Activated naive CD8-positive, alpha-beta T cell treated with anti-CD3 and anti-CD28 coated beads for 36 hours (primary cell): ENCODE measurements around the gene EID2B. TPM values are rescaled to one million over a fixed set of nuclear protein-coding genes. Genes with fewer than 3 reads are reported as not detected.

Source experiments
- DNase-seq: peaks from one replicate; pipeline ENCODE4 v3.0.0; 2021
- H3K27ac Mint-ChIP-seq: one replicate; pipeline ENCODE4 v1.8.0; 2022; ENCODE audit warnings: mild to moderate bottlenecking, moderate library complexity, mixed read lengths
- H3K27me3 Mint-ChIP-seq: one replicate; pipeline ENCODE4 v1.8.0; 2022; ENCODE audit warnings: mild to moderate bottlenecking, mixed read lengths
- H3K36me3 Mint-ChIP-seq: one replicate; pipeline ENCODE4 v1.8.0; 2021; ENCODE audit warnings: mild to moderate bottlenecking, mixed read lengths
- H3K4me1 Mint-ChIP-seq: one replicate; pipeline ENCODE4 v1.8.0; 2021; ENCODE audit warnings: mixed read lengths
- H3K4me3 Mint-ChIP-seq: one replicate; pipeline ENCODE4 v1.8.0; 2022; ENCODE audit warnings: mild to moderate bottlenecking, moderate library complexity, mixed read lengths
- H3K9me3 Mint-ChIP-seq: one replicate; pipeline ENCODE4 v1.8.0; 2022; ENCODE audit warnings: mixed read lengths
- total RNA-seq, 2 experiments: library from RNA; stranded (reverse); gene quantifications; one replicate each; pipeline ENCODE4 v1.2.3, GENCODE V29; 2021

EID2B gene
- total RNA-seq, 2 experiments from 2014 or later, result 2.4 to 2.7 TPM

DNA sequence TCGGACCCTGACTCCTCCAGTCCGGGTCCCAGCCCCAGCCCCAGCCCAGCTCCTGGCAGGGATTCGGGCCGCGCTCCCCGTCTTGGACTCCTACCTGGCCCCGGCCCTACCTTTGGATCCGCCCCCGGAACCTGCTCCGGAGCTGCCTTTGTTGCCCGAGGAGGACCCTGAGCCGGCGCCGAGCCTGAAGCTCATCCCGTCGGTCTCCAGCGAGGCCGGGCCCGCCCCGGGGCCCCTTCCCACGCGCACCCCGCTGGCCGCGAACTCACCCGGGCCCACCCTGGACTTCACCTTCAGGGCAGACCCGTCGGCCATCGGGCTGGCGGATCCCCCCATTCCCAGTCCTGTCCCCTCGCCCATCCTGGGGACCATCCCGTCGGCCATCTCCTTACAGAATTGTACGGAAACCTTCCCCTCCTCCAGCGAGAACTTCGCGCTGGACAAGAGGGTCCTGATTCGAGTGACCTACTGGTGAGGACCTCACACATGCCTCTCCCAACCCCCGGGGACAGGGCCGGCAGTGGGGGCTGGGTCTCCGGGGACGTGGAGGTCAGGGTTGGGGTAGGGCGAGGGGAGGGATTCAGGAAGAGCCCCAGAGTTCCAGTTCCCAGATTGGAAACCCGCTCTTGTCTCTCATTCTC lies 17.0 kb downstream of the EID2B start:
- Mint-ChIP-seq H3K4me3 (peak overlapping the region; percentile 63), H3K36me3 (peaks cover 1% of the 10 kb centered on the region), H3K4me1 (peaks cover 12% of the 10 kb centered on the region), H3K27ac (no peak overlapping the region), H3K27me3 (peaks cover 54% of the 10 kb centered on the region), H3K9me3 (no peaks in the 10 kb centered on the region)
- DNase-seq, result peak; percentile 16

DNA sequence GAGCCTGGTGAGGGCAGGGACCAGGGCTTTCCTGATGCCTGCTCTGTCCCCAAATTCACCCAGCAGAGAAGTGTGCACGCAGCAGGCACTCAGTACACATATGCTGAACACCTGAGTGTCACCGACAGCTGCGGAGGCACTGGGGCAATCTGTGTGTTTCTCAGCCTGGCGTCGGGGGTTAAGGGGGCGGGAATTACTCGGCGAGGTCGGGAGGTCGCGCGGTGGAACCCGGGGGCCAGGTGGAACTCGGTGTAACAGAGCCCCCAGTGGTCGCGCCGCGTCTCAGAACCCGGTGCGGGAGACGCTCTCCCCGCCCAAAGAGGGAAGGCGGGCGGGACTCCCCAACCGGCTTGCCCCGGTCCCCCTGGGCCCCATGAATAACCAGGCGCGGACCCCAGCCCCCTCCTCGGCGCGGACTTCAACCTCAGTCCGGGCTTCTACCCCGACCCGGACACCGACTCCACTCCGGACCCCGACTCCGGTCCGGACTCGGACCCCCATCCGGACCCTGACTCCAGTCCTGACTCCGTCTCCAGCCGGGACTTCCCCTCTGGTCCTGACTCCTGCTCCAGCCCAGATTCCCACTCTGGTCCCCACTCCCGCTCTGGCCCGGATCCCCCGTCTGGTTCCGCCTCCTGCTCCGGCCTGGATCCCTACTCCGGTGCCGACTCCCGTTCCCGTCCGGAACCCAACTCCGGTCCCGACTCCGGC lies 17.7 kb downstream of the EID2B start, which contains the start of gene SELENOV:
Gene SELENOV (plus strand): TSS at position 300 of the 711 bp plus-strand sequence. CDS start 74 bp downstream, at position 374.
- DNase-seq, result peak; percentile 39

DNA sequence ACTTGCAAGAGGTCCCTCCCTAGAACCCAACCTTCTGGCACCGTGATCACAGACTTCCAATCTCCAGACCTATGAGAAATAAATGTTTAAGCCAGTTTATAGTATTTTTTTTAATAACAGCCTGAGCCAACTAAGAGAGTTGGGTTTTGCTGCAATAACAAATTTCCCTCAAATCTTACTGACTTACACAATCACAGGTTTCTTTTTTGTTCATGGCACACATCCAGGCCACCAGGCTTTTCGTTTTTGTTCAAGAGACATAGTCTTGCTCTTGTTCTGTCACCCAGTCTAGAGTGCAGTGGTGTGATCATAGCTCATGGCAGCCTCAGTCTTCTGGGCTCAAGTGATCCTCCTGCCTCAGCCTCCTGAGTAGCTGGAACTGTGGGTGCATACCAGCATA lies 19.7 kb downstream of the EID2B start:
- H3K36me3 Mint-ChIP-seq, result peaks cover 1% of the 10 kb centered on the region
- no peak overlapping the region for H3K27ac Mint-ChIP-seq
- no peak overlapping the region for H3K4me3 Mint-ChIP-seq
- no peaks in the 10 kb centered on the region for H3K9me3 Mint-ChIP-seq
- H3K4me1 Mint-ChIP-seq, result peaks cover 20% of the 10 kb centered on the region
- H3K27me3 Mint-ChIP-seq, result peaks cover 63% of the 10 kb centered on the region
- DNase-seq, result no peak

More for the DNA sequence above, 17.7 kb downstream of the EID2B start, which contains the start of gene SELENOV:
- Mint-ChIP-seq H3K36me3 (peaks cover 1% of the 10 kb centered on the region), H3K9me3 (no peaks in the 10 kb centered on the region), H3K27ac (no peak within 1 kb of the TSS), H3K27me3 (peaks cover 54% of the 10 kb centered on the region), H3K4me1 (peaks cover 16% of the 10 kb centered on the region), H3K4me3 (peak within 1 kb of the TSS; percentile 81)

DNA sequence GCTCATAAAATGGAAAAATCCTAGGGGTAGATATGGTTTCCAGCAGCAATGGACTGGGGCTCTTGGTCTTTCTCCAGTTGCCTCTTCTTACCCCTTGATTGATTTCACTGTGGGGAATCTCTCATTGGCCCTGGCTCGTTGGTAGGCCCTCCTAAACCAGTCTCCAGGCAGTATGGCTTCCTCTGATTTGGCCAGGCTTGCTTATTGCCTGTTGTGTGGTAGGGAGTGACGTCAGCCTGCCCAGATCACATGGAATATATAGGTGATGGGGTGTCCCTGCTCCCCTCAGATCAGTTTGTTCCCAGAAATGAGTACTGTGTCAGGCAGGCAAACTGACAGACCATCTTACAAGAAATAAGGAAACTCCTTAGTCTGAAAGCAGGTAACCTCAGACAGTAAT lies 23.4 kb downstream of the EID2B start:
- Mint-ChIP-seq H3K4me3 (no peak overlapping the region), H3K27ac (no peak overlapping the region), H3K9me3 (peaks cover 5% of the 10 kb centered on the region), H3K36me3 (peaks cover 1% of the 10 kb centered on the region), H3K4me1 (peaks cover 17% of the 10 kb centered on the region), H3K27me3 (peaks cover 59% of the 10 kb centered on the region)
- DNase-seq, result no peak

DNA sequence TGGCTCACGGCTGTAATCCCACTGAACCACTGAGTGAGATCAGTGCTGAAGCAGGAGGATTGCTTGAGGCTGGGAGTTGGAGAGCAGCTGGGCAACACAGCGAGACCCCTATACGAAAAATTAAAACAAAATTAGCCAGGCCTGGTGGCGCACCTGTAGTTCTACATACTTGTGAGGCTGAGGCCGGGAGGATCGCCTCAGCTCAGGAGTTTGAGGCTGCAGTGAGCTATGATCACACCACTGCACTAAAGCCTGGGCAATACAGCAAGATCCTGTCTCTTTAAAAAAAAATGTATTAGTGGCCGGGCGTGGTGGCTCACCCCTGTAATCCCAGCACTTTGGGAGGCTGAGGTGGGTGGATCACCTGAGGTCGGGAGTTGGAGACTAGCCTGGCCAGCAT lies 24.0 kb downstream of the EID2B start:
- Mint-ChIP-seq H3K4me1 (peaks cover 17% of the 10 kb centered on the region), H3K27ac (no peak overlapping the region), H3K4me3 (no peak overlapping the region), H3K9me3 (peaks cover 5% of the 10 kb centered on the region), H3K27me3 (peaks cover 59% of the 10 kb centered on the region), H3K36me3 (peaks cover 1% of the 10 kb centered on the region)
- no peak for DNase-seq

DNA sequence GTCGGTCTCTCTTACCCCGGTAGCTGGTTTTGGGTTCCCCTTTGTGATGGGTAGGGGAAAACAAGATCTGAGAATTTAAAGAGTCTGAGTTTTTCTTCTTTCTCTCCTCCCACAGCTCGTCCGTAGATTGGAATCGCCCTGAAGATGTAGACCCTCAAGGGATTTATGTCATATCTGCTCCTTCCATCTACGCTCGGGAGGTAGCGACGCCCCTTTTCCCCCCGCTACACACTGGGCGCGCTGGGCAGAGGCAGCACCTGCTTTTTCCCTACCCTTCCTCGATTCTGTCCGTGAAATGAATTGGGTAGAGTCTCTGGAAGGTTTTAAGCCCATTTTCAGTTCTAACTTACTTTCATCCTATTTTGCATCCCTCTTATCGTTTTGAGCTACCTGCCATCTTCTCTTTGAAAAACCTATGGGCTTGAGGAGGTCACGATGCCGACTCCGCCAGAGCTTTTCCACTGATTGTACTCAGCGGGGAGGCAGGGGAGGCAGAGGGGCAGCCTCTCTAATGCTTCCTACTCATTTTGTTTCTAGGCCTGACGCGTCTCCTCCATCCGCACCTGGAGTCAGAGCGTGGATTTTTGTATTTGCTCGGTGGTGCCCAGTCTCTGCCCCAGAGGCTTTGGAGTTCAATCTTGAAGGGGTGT lies 24.8 kb downstream of the EID2B start:
- H3K4me1 Mint-ChIP-seq, result peaks cover 21% of the 10 kb centered on the region
- H3K27ac Mint-ChIP-seq, result peak overlapping the region; percentile 57

DNA sequence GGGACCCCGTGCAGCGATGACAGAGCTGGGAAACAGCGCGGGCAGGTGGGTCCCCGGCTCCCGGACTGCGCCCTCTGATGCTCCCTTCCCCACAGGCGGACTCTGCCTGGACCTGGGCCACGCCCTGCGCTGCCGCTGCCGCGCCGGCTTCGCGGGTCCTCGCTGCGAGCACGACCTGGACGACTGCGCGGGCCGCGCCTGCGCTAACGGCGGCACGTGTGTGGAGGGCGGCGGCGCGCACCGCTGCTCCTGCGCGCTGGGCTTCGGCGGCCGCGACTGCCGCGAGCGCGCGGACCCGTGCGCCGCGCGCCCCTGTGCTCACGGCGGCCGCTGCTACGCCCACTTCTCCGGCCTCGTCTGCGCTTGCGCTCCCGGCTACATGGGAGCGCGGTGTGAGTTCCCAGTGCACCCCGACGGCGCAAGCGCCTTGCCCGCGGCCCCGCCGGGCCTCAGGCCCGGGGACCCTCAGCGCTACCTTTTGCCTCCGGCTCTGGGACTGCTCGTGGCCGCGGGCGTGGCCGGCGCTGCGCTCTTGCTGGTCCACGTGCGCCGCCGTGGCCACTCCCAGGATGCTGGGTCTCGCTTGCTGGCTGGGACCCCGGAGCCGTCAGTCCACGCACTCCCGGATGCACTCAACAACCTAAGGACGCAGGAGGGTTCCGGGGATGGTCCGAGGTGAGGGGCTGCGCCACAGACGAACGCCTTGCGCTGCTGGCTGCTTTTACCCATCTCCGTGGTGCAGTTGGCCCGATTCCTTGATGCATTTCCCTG lies 25.5 kb downstream of the EID2B start:
- Mint-ChIP-seq H3K4me1 (peaks cover 21% of the 10 kb centered on the region), H3K27me3 (peaks cover 55% of the 10 kb centered on the region), H3K4me3 (peak overlapping the region; percentile 80), H3K36me3 (peaks cover 1% of the 10 kb centered on the region), H3K27ac (peak overlapping the region; percentile 57), H3K9me3 (peaks cover 5% of the 10 kb centered on the region)
- peak; percentile 83 for DNase-seq

More for the DNA sequence above, 24.8 kb downstream of the EID2B start:
- Mint-ChIP-seq H3K27me3 (peaks cover 59% of the 10 kb centered on the region), H3K9me3 (peaks cover 5% of the 10 kb centered on the region), H3K4me3 (peak overlapping the region; percentile 80), H3K36me3 (peaks cover 1% of the 10 kb centered on the region)
- no peak for DNase-seq

DNA sequence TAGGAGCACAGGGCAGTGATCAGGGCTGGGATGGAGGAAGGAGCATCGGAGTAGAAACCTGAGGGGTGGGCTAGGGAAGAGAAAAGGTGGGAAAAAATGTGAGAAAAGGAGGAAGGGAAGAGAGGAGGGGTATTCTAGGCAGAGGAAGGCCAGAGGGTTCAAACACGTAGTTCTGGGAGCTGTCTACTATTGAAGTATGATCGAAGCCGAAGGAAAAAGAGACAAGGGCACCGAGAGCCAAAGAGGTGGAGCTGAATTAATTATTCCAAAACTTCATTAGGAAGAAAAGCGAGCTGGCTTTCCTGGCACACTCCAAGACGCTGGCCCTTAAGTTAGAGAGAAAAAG lies 26.1 kb downstream of the EID2B start:
- no peak for DNase-seq
- H3K36me3 Mint-ChIP-seq, result no peaks in the 10 kb centered on the region
- peaks cover 21% of the 10 kb centered on the region for H3K4me1 Mint-ChIP-seq
- peaks cover 5% of the 10 kb centered on the region for H3K9me3 Mint-ChIP-seq
- H3K27ac Mint-ChIP-seq, result no peak overlapping the region
- peaks cover 54% of the 10 kb centered on the region for H3K27me3 Mint-ChIP-seq
- peak overlapping the region; percentile 7 for H3K4me3 Mint-ChIP-seq

DNA sequence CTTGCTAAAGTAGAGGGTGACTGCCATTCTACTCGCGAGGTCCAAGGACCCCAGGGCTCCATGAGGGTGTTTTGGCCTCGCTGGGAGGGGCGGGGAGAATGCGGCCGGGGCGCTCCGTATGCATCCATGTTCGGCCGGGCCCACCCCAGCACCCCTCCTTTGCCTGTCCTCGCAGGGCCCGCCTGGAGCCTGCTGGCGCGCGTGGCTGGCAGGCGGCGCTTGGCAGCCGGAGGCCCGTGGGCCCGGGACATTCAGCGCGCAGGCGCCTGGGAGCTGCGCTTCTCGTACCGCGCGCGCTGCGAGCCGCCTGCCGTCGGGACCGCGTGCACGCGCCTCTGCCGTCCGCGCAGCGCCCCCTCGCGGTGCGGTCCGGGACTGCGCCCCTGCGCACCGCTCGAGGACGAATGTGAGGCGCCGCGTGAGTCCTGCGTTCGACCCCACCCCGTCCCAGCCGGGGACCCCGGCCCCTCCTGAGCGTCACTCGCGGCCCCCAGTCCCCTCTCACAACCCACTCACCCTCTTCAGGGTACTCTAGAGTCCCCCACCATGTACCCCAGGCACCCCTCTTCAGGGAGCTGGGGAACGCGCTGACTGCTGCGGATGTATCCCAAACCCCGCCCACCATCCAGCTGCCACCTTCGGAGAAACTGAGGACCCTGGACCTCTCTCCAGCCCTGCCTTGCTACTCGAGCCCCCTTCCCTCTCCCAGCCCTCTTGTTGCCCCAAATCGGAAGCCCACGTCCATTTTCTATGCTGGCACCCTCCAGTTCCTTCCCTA lies 29.8 kb downstream of the EID2B start:
- H3K4me3 Mint-ChIP-seq, result no peak overlapping the region
- peaks cover 25% of the 10 kb centered on the region for H3K4me1 Mint-ChIP-seq
- H3K36me3 Mint-ChIP-seq, result no peaks in the 10 kb centered on the region
- H3K27me3 Mint-ChIP-seq, result peaks cover 79% of the 10 kb centered on the region
- H3K9me3 Mint-ChIP-seq, result peaks cover 5% of the 10 kb centered on the region
- peak; percentile 88 for DNase-seq
- H3K27ac Mint-ChIP-seq, result no peak overlapping the region

DNA sequence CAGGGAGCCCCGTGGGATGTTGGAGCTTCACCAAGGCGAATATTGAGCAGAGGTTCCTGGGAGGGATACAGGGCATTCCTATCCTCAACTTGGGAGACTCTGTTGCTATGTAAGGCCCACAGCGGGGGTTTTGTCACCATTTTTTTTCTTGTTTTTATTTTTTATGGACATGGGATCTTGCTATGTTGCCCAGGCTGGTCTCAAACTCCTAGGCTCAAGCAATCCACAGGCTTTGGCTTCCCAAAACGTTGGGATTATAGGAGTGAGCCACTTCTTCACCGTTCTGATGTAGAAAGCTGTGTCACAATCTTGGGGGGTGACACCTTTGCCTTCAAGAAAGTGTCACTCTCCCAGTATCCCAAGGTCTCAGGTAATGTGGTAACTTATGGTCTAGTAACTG lies 31.3 kb downstream of the EID2B start:
- no peak for DNase-seq
- Mint-ChIP-seq H3K27me3 (peaks cover 83% of the 10 kb centered on the region), H3K9me3 (peaks cover 2% of the 10 kb centered on the region), H3K4me1 (peaks cover 19% of the 10 kb centered on the region), H3K27ac (no peak overlapping the region), H3K4me3 (no peak overlapping the region), H3K36me3 (no peaks in the 10 kb centered on the region)

DNA sequence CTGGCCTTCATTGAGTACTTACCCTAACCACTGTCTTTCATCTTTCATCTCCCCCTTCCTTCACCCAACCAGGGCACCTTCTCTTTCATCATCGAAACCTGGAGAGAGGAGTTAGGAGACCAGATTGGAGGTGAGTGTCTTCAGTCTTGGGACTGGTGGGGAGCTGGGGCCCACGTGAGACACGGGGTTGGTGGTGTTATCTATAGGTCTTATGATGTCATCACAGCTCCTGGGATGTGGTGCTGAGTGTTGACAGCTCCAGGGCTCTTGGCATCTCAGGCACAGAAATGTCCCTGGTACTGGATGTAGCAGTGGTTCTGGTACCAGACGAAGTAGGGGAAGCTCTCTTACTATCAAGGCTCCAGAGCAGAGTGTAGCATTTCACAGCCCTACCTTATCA lies 32.1 kb downstream of the EID2B start:
- Mint-ChIP-seq H3K27me3 (peaks cover 78% of the 10 kb centered on the region), H3K36me3 (no peaks in the 10 kb centered on the region), H3K27ac (no peak overlapping the region), H3K9me3 (peaks cover under 1% of the 10 kb centered on the region), H3K4me3 (no peak overlapping the region), H3K4me1 (peaks cover 18% of the 10 kb centered on the region)
- no peak for DNase-seq

DNA sequence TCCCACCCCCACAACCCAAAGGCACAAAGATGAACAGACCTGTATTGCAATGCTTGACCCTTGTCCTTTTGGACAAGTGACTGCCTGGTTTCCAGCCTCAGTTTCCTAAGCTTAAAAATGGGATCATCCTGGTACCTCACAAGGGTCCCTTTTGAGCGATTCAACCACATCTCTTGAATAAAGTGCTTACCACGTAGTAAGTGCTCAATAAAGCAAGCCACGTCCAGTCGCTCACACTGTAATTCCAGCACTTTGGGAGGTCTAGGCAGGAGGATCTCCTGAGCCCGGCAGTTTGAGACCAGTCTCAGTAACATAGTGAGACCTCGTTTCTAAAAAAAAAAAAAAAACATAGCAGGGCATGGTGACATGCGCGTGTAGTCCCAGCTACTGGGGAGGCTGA lies 32.7 kb downstream of the EID2B start:
- Mint-ChIP-seq H3K9me3 (no peaks in the 10 kb centered on the region), H3K4me3 (peak overlapping the region; percentile 12), H3K27me3 (peaks cover 74% of the 10 kb centered on the region), H3K4me1 (peaks cover 18% of the 10 kb centered on the region), H3K36me3 (no peaks in the 10 kb centered on the region), H3K27ac (no peak overlapping the region)
- DNase-seq, result no peak

DNA sequence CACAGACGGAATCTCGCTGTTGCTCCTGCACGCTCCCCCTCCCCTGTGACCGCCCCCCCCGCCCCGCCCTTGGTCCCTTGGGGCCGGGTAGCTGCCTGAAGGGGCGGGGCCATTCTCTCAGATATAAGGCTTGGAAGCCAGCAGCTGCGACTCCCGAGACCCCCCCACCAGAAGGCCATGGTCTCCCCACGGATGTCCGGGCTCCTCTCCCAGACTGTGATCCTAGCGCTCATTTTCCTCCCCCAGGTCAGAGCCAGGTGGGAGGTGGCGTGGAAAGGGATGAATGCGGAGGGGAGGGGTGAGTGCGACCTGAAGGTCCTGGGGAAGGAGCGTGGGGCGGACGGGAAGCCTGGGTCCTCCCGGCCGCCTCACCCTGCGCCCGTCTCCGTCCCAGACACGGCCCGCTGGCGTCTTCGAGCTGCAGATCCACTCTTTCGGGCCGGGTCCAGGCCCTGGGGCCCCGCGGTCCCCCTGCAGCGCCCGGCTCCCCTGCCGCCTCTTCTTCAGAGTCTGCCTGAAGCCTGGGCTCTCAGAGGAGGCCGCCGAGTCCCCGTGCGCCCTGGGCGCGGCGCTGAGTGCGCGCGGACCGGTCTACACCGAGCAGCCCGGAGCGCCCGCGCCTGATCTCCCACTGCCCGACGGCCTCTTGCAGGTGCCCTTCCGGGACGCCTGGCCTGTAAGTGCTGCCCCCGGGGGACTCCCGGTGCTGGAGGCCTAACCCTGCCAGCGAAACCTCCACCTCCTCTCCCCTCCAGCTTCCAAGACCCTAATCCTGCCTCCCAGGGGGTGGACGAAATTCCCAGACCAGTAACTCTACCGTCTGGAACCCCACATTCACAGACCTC lies 33.6 kb downstream of the EID2B start, which contains the start of gene DLL3:
Gene DLL3 (plus strand): TSS at position 150 of the 845 bp plus-strand sequence. CDS start 28 bp downstream, at position 178.
- no peaks in the 10 kb centered on the region for H3K9me3 Mint-ChIP-seq
- no peak within 1 kb of the TSS for H3K27ac Mint-ChIP-seq
- DNase-seq, result peak; percentile 38
- peak within 1 kb of the TSS; percentile 15 for H3K4me3 Mint-ChIP-seq
- peaks cover 18% of the 10 kb centered on the region for H3K4me1 Mint-ChIP-seq
- no peaks in the 10 kb centered on the region for H3K36me3 Mint-ChIP-seq
- H3K27me3 Mint-ChIP-seq, result peaks cover 66% of the 10 kb centered on the region
